ENCODE results near the gene E4F1. TPM values are rescaled to one million over a fixed set of nuclear protein-coding genes. Genes with fewer than 3 reads are reported as not detected.

Gene E4F1
- total and polyA plus RNA-seq, 9 of the 15 experiments (the other 6 are each of a cell fraction or from before 2014, with no cell fraction given), result 0.48 to 94.9 (median 20.4) TPM

DNA sequence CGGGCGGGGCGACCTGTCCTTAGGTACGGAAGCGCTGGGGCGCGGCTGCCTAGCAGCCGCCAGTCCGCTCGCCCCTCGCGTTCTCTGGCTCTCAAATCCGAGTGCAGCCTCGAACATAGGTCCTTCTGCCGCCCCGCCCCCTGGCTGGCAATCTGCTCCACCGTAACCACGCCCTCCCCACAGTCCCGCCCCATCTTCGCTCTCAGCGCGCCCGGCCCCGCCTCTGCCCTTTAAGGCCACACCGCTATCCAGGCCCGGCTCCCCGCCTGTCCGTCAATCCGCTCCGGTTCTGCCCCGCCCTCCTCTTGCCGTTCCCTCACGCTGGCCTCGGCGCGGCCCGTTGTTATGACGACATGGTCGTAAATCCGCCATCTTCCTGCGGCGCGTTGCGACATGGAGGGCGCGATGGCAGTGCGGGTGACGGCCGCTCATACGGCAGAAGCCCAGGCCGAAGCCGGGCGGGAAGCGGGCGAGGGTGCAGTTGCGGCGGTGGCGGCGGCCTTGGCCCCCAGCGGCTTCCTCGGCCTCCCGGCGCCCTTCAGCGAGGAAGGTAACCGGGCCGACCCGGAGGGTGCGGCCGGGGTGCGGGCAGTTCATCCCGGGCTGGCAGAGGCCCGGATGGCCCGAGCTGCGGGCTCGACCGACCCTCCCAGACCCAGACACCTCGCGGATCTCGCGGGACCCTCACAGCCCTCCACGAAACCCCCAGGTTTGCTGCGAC is at the start of gene E4F1 (continued):
- TF ChIP-seq, protein P1, sequence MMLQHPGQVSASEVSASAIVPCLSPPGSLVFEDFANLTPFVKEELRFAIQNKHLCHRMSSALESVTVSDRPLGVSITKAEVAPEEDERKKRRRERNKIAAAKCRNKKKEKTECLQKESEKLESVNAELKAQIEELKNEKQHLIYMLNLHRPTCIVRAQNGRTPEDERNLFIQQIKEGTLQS (IDR thresholded peaks at IDR 0.05), result peak; percentile 71
- TF ChIP-seq, protein P1 (CRISPR knock-in tag; conservative IDR thresholded peaks at IDR 0.05), result no peak
- no peak for TF ChIP-seq ETS2 (tag; IDR thresholded peaks at IDR 0.05; ENCODE audit: borderline replicate concordance, poor library complexity, severe bottlenecking)
- no peak for TF ChIP-seq GATAD2B (IDR thresholded peaks at IDR 0.05; ENCODE audit: borderline replicate concordance)
- TF ChIP-seq, protein P2, sequence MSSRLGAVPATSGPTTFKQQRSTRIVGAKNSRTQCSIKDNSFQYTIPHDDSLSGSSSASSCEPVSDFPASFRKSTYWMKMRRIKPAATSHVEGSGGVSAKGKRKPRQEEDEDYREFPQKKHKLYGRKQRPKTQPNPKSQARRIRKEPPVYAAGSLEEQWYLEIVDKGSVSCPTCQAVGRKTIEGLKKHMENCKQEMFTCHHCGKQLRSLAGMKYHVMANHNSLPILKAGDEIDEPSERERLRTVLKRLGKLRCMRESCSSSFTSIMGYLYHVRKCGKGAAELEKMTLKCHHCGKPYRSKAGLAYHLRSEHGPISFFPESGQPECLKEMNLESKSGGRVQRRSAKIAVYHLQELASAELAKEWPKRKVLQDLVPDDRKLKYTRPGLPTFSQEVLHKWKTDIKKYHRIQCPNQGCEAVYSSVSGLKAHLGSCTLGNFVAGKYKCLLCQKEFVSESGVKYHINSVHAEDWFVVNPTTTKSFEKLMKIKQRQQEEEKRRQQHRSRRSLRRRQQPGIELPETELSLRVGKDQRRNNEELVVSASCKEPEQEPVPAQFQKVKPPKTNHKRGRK (tag; IDR thresholded peaks at IDR 0.05), result no peak
- peak; percentile 78 to 81 for TF ChIP-seq NRF1 (conservative IDR thresholded peaks at IDR 0.05 in 1 of 2, IDR thresholded peaks at IDR 0.05 in 1 of 2)
- TF ChIP-seq MYC (IDR thresholded peaks at IDR 0.05; ENCODE audit: low read depth, low read length), result peak; percentile 86
- TF ChIP-seq MYC (CRISPR knock-in tag; IDR thresholded peaks at IDR 0.05; ENCODE audit: borderline replicate concordance, low read depth), result no peak; the same call in 1 of the 2 replicates
- peak; percentile 73; the same call in 1 of the 2 replicates for TF ChIP-seq GABPB1 (CRISPR knock-in tag; IDR thresholded peaks at IDR 0.05)
- TF ChIP-seq POLR2AphosphoS2 (IDR thresholded peaks at IDR 0.05; ENCODE audit: low read length), result no peak
- TF ChIP-seq NR2C2 (CRISPR knock-in tag; IDR thresholded peaks at IDR 0.05), result peak; percentile 47; the same call in 1 of the 2 replicates
- TF ChIP-seq NR2C2 (tag; IDR thresholded peaks at IDR 0.05), result peak; percentile 70; the same call in 1 of the 2 replicates
- TF ChIP-seq ZNF165 (CRISPR knock-in tag; IDR thresholded peaks at IDR 0.05; ENCODE audit: borderline replicate concordance), result no peak
- no peak for TF ChIP-seq ZNF133 (CRISPR knock-in tag; IDR thresholded peaks at IDR 0.05)
- peak; percentile 53 for TF ChIP-seq GABPA (tag; conservative IDR thresholded peaks at IDR 0.05; ENCODE audit: low read depth)
- TF ChIP-seq, protein P3, sequence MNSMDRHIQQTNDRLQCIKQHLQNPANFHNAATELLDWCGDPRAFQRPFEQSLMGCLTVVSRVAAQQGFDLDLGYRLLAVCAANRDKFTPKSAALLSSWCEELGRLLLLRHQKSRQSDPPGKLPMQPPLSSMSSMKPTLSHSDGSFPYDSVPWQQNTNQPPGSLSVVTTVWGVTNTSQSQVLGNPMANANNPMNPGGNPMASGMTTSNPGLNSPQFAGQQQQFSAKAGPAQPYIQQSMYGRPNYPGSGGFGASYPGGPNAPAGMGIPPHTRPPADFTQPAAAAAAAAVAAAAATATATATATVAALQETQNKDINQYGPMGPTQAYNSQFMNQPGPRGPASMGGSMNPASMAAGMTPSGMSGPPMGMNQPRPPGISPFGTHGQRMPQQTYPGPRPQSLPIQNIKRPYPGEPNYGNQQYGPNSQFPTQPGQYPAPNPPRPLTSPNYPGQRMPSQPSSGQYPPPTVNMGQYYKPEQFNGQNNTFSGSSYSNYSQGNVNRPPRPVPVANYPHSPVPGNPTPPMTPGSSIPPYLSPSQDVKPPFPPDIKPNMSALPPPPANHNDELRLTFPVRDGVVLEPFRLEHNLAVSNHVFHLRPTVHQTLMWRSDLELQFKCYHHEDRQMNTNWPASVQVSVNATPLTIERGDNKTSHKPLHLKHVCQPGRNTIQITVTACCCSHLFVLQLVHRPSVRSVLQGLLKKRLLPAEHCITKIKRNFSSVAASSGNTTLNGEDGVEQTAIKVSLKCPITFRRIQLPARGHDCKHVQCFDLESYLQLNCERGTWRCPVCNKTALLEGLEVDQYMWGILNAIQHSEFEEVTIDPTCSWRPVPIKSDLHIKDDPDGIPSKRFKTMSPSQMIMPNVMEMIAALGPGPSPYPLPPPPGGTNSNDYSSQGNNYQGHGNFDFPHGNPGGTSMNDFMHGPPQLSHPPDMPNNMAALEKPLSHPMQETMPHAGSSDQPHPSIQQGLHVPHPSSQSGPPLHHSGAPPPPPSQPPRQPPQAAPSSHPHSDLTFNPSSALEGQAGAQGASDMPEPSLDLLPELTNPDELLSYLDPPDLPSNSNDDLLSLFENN (IDR thresholded peaks at IDR 0.05; ENCODE audit: low read depth in 2 of 2, low read length in 2 of 2), result no peak
- TF ChIP-seq, protein P4, sequence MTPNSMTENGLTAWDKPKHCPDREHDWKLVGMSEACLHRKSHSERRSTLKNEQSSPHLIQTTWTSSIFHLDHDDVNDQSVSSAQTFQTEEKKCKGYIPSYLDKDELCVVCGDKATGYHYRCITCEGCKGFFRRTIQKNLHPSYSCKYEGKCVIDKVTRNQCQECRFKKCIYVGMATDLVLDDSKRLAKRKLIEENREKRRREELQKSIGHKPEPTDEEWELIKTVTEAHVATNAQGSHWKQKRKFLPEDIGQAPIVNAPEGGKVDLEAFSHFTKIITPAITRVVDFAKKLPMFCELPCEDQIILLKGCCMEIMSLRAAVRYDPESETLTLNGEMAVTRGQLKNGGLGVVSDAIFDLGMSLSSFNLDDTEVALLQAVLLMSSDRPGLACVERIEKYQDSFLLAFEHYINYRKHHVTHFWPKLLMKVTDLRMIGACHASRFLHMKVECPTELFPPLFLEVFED (CRISPR knock-in tag; conservative IDR thresholded peaks at IDR 0.05), result no peak
- TF ChIP-seq, protein P5, sequence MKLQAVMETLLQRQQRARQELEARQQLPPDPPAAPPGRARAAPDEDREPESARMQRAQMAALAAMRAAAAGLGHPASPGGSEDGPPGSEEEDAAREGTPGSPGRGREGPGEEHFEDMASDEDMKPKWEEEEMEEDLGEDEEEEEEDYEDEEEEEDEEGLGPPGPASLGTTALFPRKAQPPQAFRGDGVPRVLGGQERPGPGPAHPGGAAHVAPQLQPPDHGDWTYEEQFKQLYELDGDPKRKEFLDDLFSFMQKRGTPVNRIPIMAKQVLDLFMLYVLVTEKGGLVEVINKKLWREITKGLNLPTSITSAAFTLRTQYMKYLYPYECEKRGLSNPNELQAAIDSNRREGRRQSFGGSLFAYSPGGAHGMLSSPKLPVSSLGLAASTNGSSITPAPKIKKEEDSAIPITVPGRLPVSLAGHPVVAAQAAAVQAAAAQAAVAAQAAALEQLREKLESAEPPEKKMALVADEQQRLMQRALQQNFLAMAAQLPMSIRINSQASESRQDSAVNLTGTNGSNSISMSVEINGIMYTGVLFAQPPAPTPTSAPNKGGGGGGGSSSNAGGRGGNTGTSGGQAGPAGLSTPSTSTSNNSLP (IDR thresholded peaks at IDR 0.05; ENCODE audit: borderline replicate concordance, low read depth, low read length), result no peak

Data from K562 (cell line).